Testis (tissue), 2 donors: ENCODE data around the gene GTSF1L.

ENCODE experiments used
- CTCF ChIP-seq, 3 experiments: fragments of 450-650 bp in 2 of 3; fragments of 200-600 bp in 1 of 3; sonication (generic) in 1 of 3; IDR thresholded peaks; one replicate each; pipeline ENCODE4 v1.5.1; 2016 to 2019; ENCODE audit warnings: antibody characterized with exemption in 3 of 3, mild to moderate bottlenecking in 2 of 3, moderate library complexity in 1 of 3
- POLR2A ChIP-seq: fragments of 450-650 bp; IDR thresholded peaks from one replicate; pipeline ENCODE4 v1.6.1; 2017; ENCODE audit warnings: antibody characterized with exemption, mild to moderate bottlenecking, moderate library complexity

GRCh38 chr20:43752051-43752360 is 25.2 kb upstream of the GTSF1L start:
- TF ChIP-seq CTCF (IDR thresholded peaks at IDR 0.05) (no peak), POLR2A (no peak)
